A549 (cell line): ENCODE results near the gene COPA. TPM values are rescaled to one million over a fixed set of nuclear protein-coding genes. Genes with fewer than 3 reads are reported as not detected.
A peak's percentile ranks its signal among the peaks of the same experiment; 100 is the strongest.

ENCODE experiments used
- ATAC-seq, 2 experiments: fragments of 200-7000 bp in 1 of 2; fragments of >200 bp in 1 of 2; cut with Nextera tagmentation in 1 of 2; cut with Tn5 transposase in 1 of 2; 3 replicates each; pipeline versions ENCODE4 v1.8.0 to v1.9.1; 2018 to 2020; ENCODE audit warnings: mild to moderate bottlenecking in 1 of 2, moderate library complexity in 1 of 2
- CTCF ChIA-PET: fragments of 300-600 bp; sonication (Branson Sonifier 250); formaldehyde crosslinking; extraction: SDS; loops from one replicate; lab custom pipeline; 2021; ENCODE audit warnings: antibody characterized with exemption, inconsistent platforms; lab: Yijun Ruan, JAX
- POLR2A ChIA-PET: fragments of 350-600 bp; formaldehyde crosslinking; extraction: SDS; loops from one replicate; lab custom pipeline; 2021; ENCODE audit warnings: antibody characterized with exemption, inconsistent platforms; lab: Yijun Ruan, JAX
- DNase-seq, 2 experiments: peaks; one replicate each; pipeline versions ENCODE4 v3.0.0 to v3.0.0-alpha.2; 2011 to 2016; ENCODE audit warnings: low read depth in 1 of 2, low spot score in 1 of 2
- FAIRE-seq: peaks from 2 replicates; lab custom pipeline; 2011; peaks lifted over from hg19 to GRCh38; lab: Jason Lieb, UNC
- H3K27ac ChIP-seq, 2 experiments: fragments of >200 bp; sonication (Bioruptor Twin); formaldehyde crosslinking; 3 replicates each; pipeline ENCODE4 v1.5.1; 2016 to 2017
- H3K4me1 ChIP-seq: fragments of >200 bp; sonication (Bioruptor Twin); formaldehyde crosslinking; 3 replicates; pipeline ENCODE4 v1.6.1; 2016
- H3K4me2 ChIP-seq: fragments of >200 bp; sonication (Bioruptor Twin); formaldehyde crosslinking; 3 replicates; pipeline ENCODE4 v1.6.1; 2016
- H3K4me3 ChIP-seq: fragments of >200 bp; sonication (Bioruptor Twin); formaldehyde crosslinking; 3 replicates; pipeline ENCODE4 v1.5.1; 2016
- H3K9me3 ChIP-seq: fragments of >200 bp; sonication (Bioruptor Twin); formaldehyde crosslinking; 3 replicates; pipeline ENCODE4 v1.6.1; 2016
- CBX2 ChIP-seq: fragments of 200-600 bp; sonication (generic); IDR thresholded peaks from 2 replicates; pipeline ENCODE4 v1.6.1; 2016; ENCODE audit warnings: low read depth, mild to moderate bottlenecking, borderline replicate concordance
- CBX8 ChIP-seq: fragments of 200-600 bp; sonication (generic); IDR thresholded peaks from 2 replicates; pipeline ENCODE4 v1.6.1; 2016
- CEBPB ChIP-seq, 2 experiments: fragments of >200 bp in 1 of 2; sonication (Bioruptor Twin) in 1 of 2; formaldehyde crosslinking in 1 of 2; IDR thresholded peaks; 2 replicates each; pipeline ENCODE4 v1.6.1; 2012 to 2016
- EHMT2 ChIP-seq: fragments of 200-600 bp; sonication (generic); IDR thresholded peaks from 2 replicates; pipeline ENCODE4 v1.6.1; 2016; ENCODE audit warnings: antibody characterized with exemption, low read depth, mild to moderate bottlenecking, moderate library complexity
- FOSB ChIP-seq: fragments of 250-450 bp; sonication (Bioruptor Pico); IDR thresholded peaks from 2 replicates; pipeline ENCODE4 v1.5.0; 2020; ENCODE audit warnings: mild to moderate bottlenecking, moderate library complexity
- FOSL2 ChIP-seq, 2 experiments: fragments of 450-650 bp in 1 of 2; fragments of >200 bp in 1 of 2; sonication (Bioruptor Twin) in 1 of 2; formaldehyde crosslinking; IDR thresholded peaks; 2 replicates each; pipeline versions ENCODE4 v1.5.0 to v1.6.1; 2016 to 2020; ENCODE audit warnings: mild to moderate bottlenecking in 1 of 2, moderate library complexity in 1 of 2
- JUNB ChIP-seq: fragments of >200 bp; sonication (Bioruptor Twin); formaldehyde crosslinking; IDR thresholded peaks from 2 replicates; pipeline ENCODE4 v1.6.1; 2016
- NPAS2 ChIP-seq: fragments of 250-450 bp; sonication (Bioruptor Pico); IDR thresholded peaks from 2 replicates; pipeline ENCODE4 v1.8.0; 2022; ENCODE audit warnings: mild to moderate bottlenecking, moderate library complexity, borderline replicate concordance
- PHF8 ChIP-seq: fragments of 200-600 bp; sonication (generic); IDR thresholded peaks from 2 replicates; pipeline ENCODE4 v1.6.1; 2016; ENCODE audit warnings: low read depth, mild to moderate bottlenecking, antibody characterized with exemption, moderate library complexity, borderline replicate concordance
- POLR2A ChIP-seq: IDR thresholded peaks from 2 replicates; pipeline ENCODE4 v1.6.1; 2012; ENCODE audit warnings: mild to moderate bottlenecking, low read length
- POLR2AphosphoS2 ChIP-seq: conservative IDR thresholded peaks from 2 replicates; pipeline ENCODE4 v1.6.1; 2012; ENCODE audit warnings: low read length, improper control_type of control experiment, inconsistent platforms
- RARB ChIP-seq: fragments of 250-450 bp; sonication (Bioruptor Pico); IDR thresholded peaks from 2 replicates; pipeline ENCODE4 v1.8.0; 2021; ENCODE audit warnings: mild to moderate bottlenecking, moderate library complexity
- RCOR1 ChIP-seq: fragments of 150-350 bp; IDR thresholded peaks from 2 replicates; pipeline ENCODE4 v1.6.1; 2014; ENCODE audit warnings: antibody characterized with exemption, low read length, low read depth
- WGBS: methylation state at CpG from one replicate; pipeline ENCODE4 v1.1.6; 2017; ENCODE audit errors: missing lambda C conversion rate; 5-methylcytosine and 5-hydroxymethylcytosine counted together
- polyA plus RNA-seq, 4 experiments: library from polyadenylated mRNA; depleted of rRNA in 3 of 4; stranded (reverse); fragments of >200 nt; fragmentation: RNase III in 1 of 4; extraction: RNeasy Plus Mini Kit Qiagen cat#74134 plus additional on column Dnase treatment in 1 of 4; gene quantifications; 2 replicates in 3 of 4; 3 replicates in 1 of 4; pipeline ENCODE4 v1.2.3, GENCODE V29; 2011 to 2017
- TF ChIP-seq, protein P1 (sequence below): IDR thresholded peaks from 2 replicates; pipeline ENCODE4 v1.6.1; 2012
- TF ChIP-seq, protein P2 (sequence below): fragments of >200 bp; sonication (Bioruptor Twin); formaldehyde crosslinking; IDR thresholded peaks from 2 replicates; pipeline ENCODE4 v1.6.1; 2016
- TF ChIP-seq, protein P3 (sequence below): fragments of 150-350 bp; IDR thresholded peaks from 2 replicates; pipeline ENCODE4 v1.6.1; 2014; ENCODE audit warnings: low read depth, mild to moderate bottlenecking, low read length

The COPA gene
- polyA plus RNA-seq, 2 of the 4 experiments (the other 2 are of a cell fraction), result 83.5 to 149 TPM

DNA sequence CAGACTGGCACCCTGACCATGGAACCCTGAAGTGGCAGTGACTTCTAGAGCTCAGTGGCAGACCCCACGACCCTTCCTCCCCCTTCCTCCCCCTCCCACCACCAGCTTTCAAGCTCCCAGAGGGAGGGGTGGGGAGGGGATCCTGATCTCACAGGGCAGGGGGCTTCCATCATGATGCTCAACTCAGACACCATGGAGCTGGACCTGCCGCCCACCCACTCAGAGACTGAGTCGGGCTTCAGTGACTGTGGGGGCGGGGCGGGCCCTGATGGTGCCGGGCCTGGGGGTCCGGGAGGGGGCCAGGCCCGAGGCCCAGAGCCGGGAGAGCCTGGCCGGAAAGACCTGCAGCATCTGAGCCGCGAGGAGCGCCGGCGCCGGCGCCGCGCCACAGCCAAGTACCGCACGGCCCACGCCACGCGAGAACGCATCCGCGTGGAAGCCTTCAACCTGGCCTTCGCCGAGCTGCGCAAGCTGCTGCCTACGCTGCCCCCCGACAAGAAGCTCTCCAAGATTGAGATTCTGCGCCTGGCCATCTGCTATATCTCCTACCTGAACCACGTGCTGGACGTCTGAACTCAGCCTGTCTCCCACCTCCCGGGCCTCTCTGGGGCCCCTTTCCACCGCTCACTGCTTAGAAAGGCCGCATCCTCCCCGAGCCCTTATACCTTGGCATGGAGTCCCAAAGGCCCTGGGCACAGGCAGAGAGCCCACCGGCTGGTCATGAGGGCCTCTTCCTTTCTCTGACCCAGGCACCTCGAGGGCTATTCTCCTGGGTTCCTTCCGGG lies 27.7 kb upstream of the COPA start:
- ChIA-PET POLR2A (interaction anchor here (0.7 kb wide), 1 partner anchor 277 kb away, joined by 3 read pairs; no protein-coding TSS in a partner anchor), CTCF (interaction anchor here (1.0 to 1.6 kb wide), 3 partner anchors 10 to 285 kb away, joined by 3 to 6 read pairs (median 5); no protein-coding TSS in a partner anchor)
- TF ChIP-seq, protein P1, sequence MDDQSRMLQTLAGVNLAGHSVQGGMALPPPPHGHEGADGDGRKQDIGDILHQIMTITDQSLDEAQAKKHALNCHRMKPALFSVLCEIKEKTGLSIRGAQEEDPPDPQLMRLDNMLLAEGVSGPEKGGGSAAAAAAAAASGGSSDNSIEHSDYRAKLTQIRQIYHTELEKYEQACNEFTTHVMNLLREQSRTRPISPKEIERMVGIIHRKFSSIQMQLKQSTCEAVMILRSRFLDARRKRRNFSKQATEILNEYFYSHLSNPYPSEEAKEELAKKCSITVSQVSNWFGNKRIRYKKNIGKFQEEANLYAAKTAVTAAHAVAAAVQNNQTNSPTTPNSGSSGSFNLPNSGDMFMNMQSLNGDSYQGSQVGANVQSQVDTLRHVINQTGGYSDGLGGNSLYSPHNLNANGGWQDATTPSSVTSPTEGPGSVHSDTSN, result no peak
- 87% methylated on average over 36 of the region's 42 CpGs for WGBS
- ATAC-seq (no peak), DNase-seq (no peak), FAIRE-seq (no peak)
- no peaks in the 10 kb centered on the region for H3K9me3 ChIP-seq
- no peak overlapping the region for H3K4me3 ChIP-seq
- H3K4me1 ChIP-seq, result no peaks in the 10 kb centered on the region
- H3K4me2 ChIP-seq, result no peak overlapping the region
- H3K27ac ChIP-seq, result no peak overlapping the region

DNA sequence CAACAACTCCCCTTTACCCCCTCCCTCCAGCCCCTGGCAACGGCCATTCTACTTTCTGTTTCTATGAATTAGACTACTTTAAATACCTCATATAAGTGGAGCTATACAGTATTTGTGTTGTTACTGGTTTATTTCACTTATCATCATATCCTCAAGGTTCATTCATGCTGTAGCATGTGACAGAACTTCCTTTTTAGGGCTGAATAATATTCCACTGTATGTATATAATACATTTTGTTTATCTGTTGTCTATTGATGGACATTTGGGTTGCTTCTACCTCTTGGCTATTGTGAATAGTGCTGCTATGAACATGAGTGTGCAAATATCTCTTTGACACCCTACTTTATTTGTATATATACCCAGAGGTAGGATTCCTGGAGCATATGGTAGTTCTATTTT lies 26.0 kb upstream of the COPA start:
- H3K4me2 ChIP-seq, result no peak overlapping the region
- TF ChIP-seq FOSB (CRISPR knock-in tag), result no peak
- TF ChIP-seq CEBPB (IDR thresholded peaks at IDR 0.05), result no peak
- TF ChIP-seq, protein P2, sequence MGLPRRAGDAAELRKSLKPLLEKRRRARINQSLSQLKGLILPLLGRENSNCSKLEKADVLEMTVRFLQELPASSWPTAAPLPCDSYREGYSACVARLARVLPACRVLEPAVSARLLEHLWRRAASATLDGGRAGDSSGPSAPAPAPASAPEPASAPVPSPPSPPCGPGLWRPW, result no peak
- no peak for TF ChIP-seq EHMT2
- no peak for TF ChIP-seq RCOR1
- TF ChIP-seq CBX8, result no peak
- no peak for TF ChIP-seq FOSL2 (IDR thresholded peaks at IDR 0.05)
- TF ChIP-seq FOSL2 (CRISPR knock-in tag; IDR thresholded peaks at IDR 0.05), result no peak
- no peak for TF ChIP-seq POLR2AphosphoS2
- TF ChIP-seq, all 56 proteins: peak for 0
- DNase-seq (no peak), FAIRE-seq (no peak), ATAC-seq (no peak)
- H3K4me3 ChIP-seq, result no peak overlapping the region
- no peak overlapping the region for H3K27ac ChIP-seq
- no peaks in the 10 kb centered on the region for H3K4me1 ChIP-seq
- WGBS, result 77% methylated on average over 1 of the region's 1 CpG
- H3K9me3 ChIP-seq, result no peaks in the 10 kb centered on the region
- CTCF ChIA-PET, result interaction anchor here (0.9 to 7.8 kb wide), 5 partner anchors 7 to 268 kb away, joined by 3 to 76 read pairs (median 4); no protein-coding TSS in a partner anchor
- POLR2A ChIA-PET, result no interaction called here

DNA sequence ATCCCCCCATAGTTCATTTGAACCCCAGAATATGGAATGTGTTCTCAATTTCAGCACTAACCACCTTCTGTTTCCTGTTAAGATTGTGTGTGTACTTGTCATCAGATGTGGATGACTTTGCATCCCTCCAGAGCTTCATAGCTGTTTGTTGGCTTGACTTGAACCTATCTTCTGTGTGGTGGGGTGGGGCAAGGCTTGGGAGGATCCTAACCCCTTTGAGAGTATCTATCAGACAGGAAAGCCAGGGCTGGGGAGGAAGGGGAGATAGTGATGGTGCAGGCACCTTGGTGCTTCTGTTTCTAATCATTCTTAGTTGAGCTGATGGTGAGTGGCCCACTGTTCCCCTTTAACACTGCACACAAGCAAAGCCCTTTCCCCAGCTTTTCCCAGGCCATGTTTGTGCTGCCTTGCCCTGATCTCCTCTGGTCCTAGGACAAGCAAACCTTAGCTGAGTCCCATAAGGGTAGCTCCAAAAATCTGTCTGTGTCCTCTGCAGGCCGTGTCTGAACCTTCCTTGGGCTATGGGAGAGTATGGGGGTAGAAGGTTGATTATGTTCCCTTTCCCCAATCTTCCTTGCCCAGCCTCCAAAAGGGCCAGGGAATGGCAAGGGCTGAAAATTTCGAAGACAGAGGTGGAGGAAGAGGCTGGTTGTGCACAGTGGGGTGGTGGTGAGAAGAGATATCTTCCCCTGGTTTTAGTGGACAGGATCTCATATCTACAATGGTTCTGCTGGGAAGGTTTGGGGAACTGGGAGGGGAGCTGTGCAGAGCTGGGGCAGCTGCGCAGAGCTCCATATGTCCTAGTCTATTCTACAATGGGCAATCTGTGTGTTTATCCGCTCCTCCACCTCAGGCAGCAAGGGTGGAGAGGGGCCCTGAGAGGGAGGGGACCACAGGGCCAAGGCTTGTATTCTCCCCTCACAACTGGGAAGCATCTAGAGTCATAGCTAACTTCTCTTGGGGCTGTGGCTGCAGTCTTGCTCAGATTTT lies 25.2 kb upstream of the COPA start:
- DNase-seq (no peak), FAIRE-seq (no peak), ATAC-seq (peak in 1 of 2 experiments; percentile 9; a peak in 2 of 6 replicates)
- Histone ChIP-seq H3K9me3 (no peaks in the 10 kb centered on the region), H3K27ac (no peak overlapping the region), H3K4me3 (no peak overlapping the region), H3K4me1 (no peaks in the 10 kb centered on the region), H3K4me2 (no peak overlapping the region)
- no peak for TF ChIP-seq CBX2
- TF ChIP-seq RARB, result no peak
- TF ChIP-seq POLR2A, result no peak
- TF ChIP-seq NPAS2, result no peak
- TF ChIP-seq, protein P2, result no peak
- no peak for TF ChIP-seq JUNB
- TF ChIP-seq PHF8, result no peak
- TF ChIP-seq, protein P3, sequence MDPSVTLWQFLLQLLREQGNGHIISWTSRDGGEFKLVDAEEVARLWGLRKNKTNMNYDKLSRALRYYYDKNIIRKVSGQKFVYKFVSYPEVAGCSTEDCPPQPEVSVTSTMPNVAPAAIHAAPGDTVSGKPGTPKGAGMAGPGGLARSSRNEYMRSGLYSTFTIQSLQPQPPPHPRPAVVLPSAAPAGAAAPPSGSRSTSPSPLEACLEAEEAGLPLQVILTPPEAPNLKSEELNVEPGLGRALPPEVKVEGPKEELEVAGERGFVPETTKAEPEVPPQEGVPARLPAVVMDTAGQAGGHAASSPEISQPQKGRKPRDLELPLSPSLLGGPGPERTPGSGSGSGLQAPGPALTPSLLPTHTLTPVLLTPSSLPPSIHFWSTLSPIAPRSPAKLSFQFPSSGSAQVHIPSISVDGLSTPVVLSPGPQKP, result no peak
- ChIA-PET POLR2A (no interaction called here), CTCF (interaction anchor here (0.9 to 7.8 kb wide), 7 partner anchors 8 to 267 kb away, joined by 3 to 76 read pairs (median 4); no protein-coding TSS in a partner anchor)
- 51% methylated on average over 4 of the region's 4 CpGs for WGBS
